ENCODE measurements around the gene KRT20.
"Not testable (repeated sequence)": the region's sequence is repeated elsewhere in the genome, so short reads cannot be mapped to it uniquely, and the experiment has no call there.

DNA sequence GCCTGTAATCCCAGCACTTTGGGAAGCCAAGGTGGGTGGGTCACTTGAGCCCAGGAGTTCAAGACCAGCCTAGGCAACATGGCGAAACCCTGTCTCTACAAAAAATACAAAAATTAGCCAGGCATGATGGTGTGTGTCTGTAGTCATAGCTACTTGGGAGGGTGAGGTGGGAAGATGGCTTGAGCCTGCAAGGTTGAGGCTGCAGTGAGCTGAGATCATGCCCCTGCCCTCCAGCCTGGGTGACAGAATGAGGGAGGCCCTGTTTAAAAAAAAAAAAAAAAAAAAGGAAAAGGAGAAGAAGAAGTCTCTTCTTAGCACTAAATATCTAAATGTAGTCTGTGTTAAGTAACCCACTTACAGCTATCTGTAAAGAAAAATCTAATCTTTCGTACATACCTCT is 32.1 kb upstream of the KRT20 start:
- TF ChIP-seq, protein P1, sequence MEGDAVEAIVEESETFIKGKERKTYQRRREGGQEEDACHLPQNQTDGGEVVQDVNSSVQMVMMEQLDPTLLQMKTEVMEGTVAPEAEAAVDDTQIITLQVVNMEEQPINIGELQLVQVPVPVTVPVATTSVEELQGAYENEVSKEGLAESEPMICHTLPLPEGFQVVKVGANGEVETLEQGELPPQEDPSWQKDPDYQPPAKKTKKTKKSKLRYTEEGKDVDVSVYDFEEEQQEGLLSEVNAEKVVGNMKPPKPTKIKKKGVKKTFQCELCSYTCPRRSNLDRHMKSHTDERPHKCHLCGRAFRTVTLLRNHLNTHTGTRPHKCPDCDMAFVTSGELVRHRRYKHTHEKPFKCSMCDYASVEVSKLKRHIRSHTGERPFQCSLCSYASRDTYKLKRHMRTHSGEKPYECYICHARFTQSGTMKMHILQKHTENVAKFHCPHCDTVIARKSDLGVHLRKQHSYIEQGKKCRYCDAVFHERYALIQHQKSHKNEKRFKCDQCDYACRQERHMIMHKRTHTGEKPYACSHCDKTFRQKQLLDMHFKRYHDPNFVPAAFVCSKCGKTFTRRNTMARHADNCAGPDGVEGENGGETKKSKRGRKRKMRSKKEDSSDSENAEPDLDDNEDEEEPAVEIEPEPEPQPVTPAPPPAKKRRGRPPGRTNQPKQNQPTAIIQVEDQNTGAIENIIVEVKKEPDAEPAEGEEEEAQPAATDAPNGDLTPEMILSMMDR (CRISPR knock-in tag; IDR thresholded peaks at IDR 0.05), result not testable (repeated sequence)
- TF ChIP-seq TEAD2 (CRISPR knock-in tag; IDR thresholded peaks at IDR 0.05); MYC (CRISPR knock-in tag; IDR thresholded peaks at IDR 0.05; ENCODE audit: borderline replicate concordance); PRPF4 (IDR thresholded peaks at IDR 0.05; ENCODE audit: low read depth, low read length, poor library complexity, severe bottlenecking); SUZ12 (IDR thresholded peaks at IDR 0.05; ENCODE audit: low read depth, low read length); CREB1 (IDR thresholded peaks at IDR 0.05); CREB1 (CRISPR knock-in tag; IDR thresholded peaks at IDR 0.05): not testable (repeated sequence)

Data from HepG2 (cell line).